Ascending aorta (tissue), 2 donors: Measurements from ENCODE around the gene ANKS6. TPM values are rescaled to one million over a fixed set of nuclear protein-coding genes. Genes with fewer than 3 reads are reported as not detected.

Experiments
- DNase-seq, 2 donors: peaks; one replicate each; pipeline ENCODE4 v3.0.0-alpha.2; 2019; ENCODE audit warnings: low spot score in 2 of 2
- H3K27ac ChIP-seq, 2 donors: fragments of 200-600 bp; sonication (generic); one replicate each; pipeline ENCODE4 v1.5.1; 2016 to 2017; ENCODE audit warnings: mild to moderate bottlenecking in 1 of 2
- H3K27me3 ChIP-seq: fragments of 200-600 bp; sonication (generic); one replicate; pipeline ENCODE4 v1.5.1; 2017
- H3K36me3 ChIP-seq, 2 donors: fragments of 200-600 bp; sonication (generic); one replicate each; pipeline ENCODE4 v1.5.1; 2016
- H3K4me1 ChIP-seq, 2 donors: fragments of 200-600 bp; sonication (generic); one replicate each; pipeline ENCODE4 v1.5.1; 2016 to 2017; ENCODE audit warnings: mild to moderate bottlenecking in 1 of 2
- H3K4me3 ChIP-seq, 2 donors: fragments of 200-600 bp; sonication (generic); one replicate each; pipeline ENCODE4 v1.5.1; 2016 to 2017; ENCODE audit warnings: mild to moderate bottlenecking in 1 of 2
- H3K9me3 ChIP-seq, 2 donors: fragments of 200-600 bp; sonication (generic); one replicate each; pipeline ENCODE4 v1.5.1; 2016
- CTCF ChIP-seq, 3 experiments: fragments of 200-600 bp in 2 of 3; fragments of 450-650 bp in 1 of 3; sonication (generic) in 2 of 3; IDR thresholded peaks; one replicate each; pipeline ENCODE4 v1.5.1; 2016 to 2019; ENCODE audit warnings: antibody characterized with exemption in 3 of 3, mild to moderate bottlenecking in 1 of 3, moderate library complexity in 1 of 3
- intact Hi-C: fragments of 100-400 bp; cut with DNase I; formaldehyde crosslinking; loops from one replicate; pipeline ENCODE4 v1.15.1; 2023
- total RNA-seq: library from RNA; depleted of rRNA; stranded (reverse); fragments of >200 nt; gene quantifications from one replicate; pipeline ENCODE4 v1.1.0, GENCODE V29; 2016

Gene ANKS6
- total RNA-seq, 1 donor from 2014 or later, result 13.0 TPM

DNA sequence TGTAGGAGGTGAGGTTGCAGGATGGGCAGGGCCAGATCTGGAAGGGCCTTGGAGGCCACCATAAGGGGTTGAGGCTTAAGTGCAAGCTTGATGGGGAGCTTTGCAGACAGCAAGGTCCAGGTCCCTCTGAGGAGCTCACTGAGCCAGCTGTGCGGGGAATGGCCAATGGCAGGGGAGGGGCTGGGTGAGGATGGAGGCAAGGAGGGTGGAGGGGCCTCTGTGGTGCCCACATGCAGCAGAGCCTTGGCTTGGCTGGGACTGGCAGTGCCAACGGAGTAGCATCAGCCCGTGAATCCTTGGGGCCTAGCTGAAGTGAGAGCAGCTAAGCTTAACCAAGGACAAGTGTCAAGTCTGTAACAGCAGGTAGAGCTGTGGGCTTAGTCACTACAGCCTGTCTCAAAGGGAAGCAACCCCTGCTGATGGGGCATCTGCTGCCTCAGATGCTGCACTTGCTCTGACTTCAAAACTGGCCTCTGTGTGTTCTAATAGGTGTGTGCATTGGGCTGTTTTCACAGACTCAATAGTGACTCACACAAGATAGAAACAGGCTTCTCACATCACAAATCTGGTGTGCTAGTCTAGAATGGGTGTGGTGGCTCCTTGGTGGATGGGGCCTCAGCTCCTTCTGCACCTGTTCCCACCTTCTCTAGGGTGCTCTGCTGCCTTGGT, 27.4 kb upstream of the ANKS6 start:
- intact Hi-C loops, result no loop called here
- H3K4me3 ChIP-seq, result no peak overlapping the region

GRCh38 chr9:98822661-98823060, 26.3 kb upstream of the ANKS6 start:
- Histone ChIP-seq H3K4me1 (no peaks in the 10 kb centered on the region), H3K36me3 (no peaks in the 10 kb centered on the region), H3K27ac (no peak overlapping the region), H3K4me3 (no peak overlapping the region), H3K27me3 (no peaks in the 10 kb centered on the region), H3K9me3 (no peaks in the 10 kb centered on the region)
- TF ChIP-seq CTCF (IDR thresholded peaks at IDR 0.05), result no peak
- DNase-seq, result no peak
- intact Hi-C loops, result no loop called here

More for the DNA sequence above, 27.4 kb upstream of the ANKS6 start:
- Histone ChIP-seq H3K27ac (no peak overlapping the region), H3K9me3 (no peaks in the 10 kb centered on the region), H3K27me3 (no peaks in the 10 kb centered on the region), H3K4me1 (no peaks in the 10 kb centered on the region), H3K36me3 (no peaks in the 10 kb centered on the region)
- no peak for TF ChIP-seq CTCF (IDR thresholded peaks at IDR 0.05)
- DNase-seq, result no peak

- H3K4me3 ChIP-seq, result no peak overlapping the region
- H3K27me3 ChIP-seq, result no peaks in the 10 kb centered on the region
- DNase-seq, result no peak
- H3K36me3 ChIP-seq, result no peaks in the 10 kb centered on the region
- no peak for TF ChIP-seq CTCF (IDR thresholded peaks at IDR 0.05)
- intact Hi-C loops, result no loop called here
- no peak overlapping the region for H3K27ac ChIP-seq
- no peaks in the 10 kb centered on the region for H3K4me1 ChIP-seq
- no peaks in the 10 kb centered on the region for H3K9me3 ChIP-seq
Observed at GRCh38 chr9:98821831-98822230, 25.5 kb upstream of the ANKS6 start.

DNA sequence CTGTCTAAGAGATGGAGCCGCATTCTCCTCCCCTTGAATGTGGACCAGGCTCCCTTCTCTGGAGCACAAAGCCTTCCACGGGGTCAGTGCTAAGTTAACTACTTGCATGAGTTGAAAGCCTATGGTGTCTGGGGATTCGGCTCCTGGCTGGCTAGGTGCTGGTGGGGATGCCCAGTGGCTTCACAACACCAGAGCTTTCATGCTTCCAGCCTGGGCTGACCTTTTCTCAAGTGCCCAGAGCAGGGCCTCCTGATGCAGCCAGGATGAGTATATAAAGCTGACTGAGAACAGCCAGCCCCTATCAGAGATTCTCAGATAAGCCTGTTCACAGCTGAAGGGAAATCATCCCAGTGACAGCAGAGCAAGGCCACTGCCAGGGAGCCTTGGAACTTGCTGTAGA, 22.9 kb upstream of the ANKS6 start:
- H3K4me1 ChIP-seq, result no peaks in the 10 kb centered on the region
- no peak for DNase-seq
- no peaks in the 10 kb centered on the region for H3K36me3 ChIP-seq
- intact Hi-C loops, result no loop called here
- H3K9me3 ChIP-seq, result no peaks in the 10 kb centered on the region
- TF ChIP-seq CTCF (IDR thresholded peaks at IDR 0.05), result no peak
- no peak overlapping the region for H3K4me3 ChIP-seq
- no peak overlapping the region for H3K27ac ChIP-seq
- H3K27me3 ChIP-seq, result no peaks in the 10 kb centered on the region

DNA sequence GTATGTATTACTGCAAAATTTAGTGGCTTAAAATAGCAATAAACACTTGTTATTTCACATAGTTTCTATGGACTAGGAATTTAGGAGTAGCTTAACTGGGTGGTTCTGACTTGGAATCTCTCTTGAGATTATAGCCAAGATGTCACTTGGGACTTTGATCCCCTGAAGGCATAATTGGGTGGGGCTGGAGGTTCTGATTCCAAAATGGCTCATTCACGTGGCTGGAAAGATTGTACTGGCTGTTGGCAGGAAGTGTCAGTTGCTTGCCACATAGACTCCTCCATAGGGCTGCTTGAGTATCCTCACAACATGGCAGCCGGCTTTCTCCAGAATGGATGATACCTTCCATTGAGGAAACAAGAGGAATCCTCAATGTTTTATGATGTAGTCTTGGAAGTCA, 22.4 kb upstream of the ANKS6 start:
- no peak for TF ChIP-seq CTCF (IDR thresholded peaks at IDR 0.05)
- no peaks in the 10 kb centered on the region for H3K9me3 ChIP-seq
- intact Hi-C loops, result no loop called here
- no peaks in the 10 kb centered on the region for H3K36me3 ChIP-seq
- no peak for DNase-seq
- H3K4me1 ChIP-seq, result no peaks in the 10 kb centered on the region
- H3K27ac ChIP-seq, result no peak overlapping the region
- no peaks in the 10 kb centered on the region for H3K27me3 ChIP-seq
- H3K4me3 ChIP-seq, result no peak overlapping the region
